Lung microvascular endothelial cell (primary cell): ENCODE measurements around the gene SNX24. TPM values are rescaled to one million over a fixed set of nuclear protein-coding genes. Genes with fewer than 3 reads are reported as not detected.
"Not testable (repeated sequence)": the region's sequence is repeated elsewhere in the genome, so short reads cannot be mapped to it uniquely, and the experiment has no call there.

Experiments used
- DNase-seq, 2 donors: peaks; one replicate each; pipeline versions ENCODE4 v3.0.0 to v3.0.0-alpha.2; 2010; ENCODE audit warnings: low read depth in 2 of 2
- total RNA-seq: library from RNA; depleted of rRNA; stranded (reverse); fragments of >200 nt; gene quantifications from 2 replicates; pipeline ENCODE4 v1.2.1, GENCODE V29; 2014

The SNX24 gene, protein sequence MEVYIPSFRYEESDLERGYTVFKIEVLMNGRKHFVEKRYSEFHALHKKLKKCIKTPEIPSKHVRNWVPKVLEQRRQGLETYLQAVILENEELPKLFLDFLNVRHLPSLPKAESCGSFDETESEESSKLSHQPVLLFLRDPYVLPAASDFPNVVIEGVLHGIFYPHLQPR
- 3.4 and 6.5 TPM in 2 replicates for total RNA-seq

- peak; percentile 68 to 71 for DNase-seq
These were observed at the start of gene SNX24 for GRCh38 chr5:122845229-122846050. Gene SNX24, plus strand, starts transcription at chr5:122845613. Its CDS starts 21 bp downstream, at chr5:122845634.

- no peak for DNase-seq
These were observed 39.9 kb upstream of the SNX24 start for GRCh38 chr5:122805481-122805880.

DNA sequence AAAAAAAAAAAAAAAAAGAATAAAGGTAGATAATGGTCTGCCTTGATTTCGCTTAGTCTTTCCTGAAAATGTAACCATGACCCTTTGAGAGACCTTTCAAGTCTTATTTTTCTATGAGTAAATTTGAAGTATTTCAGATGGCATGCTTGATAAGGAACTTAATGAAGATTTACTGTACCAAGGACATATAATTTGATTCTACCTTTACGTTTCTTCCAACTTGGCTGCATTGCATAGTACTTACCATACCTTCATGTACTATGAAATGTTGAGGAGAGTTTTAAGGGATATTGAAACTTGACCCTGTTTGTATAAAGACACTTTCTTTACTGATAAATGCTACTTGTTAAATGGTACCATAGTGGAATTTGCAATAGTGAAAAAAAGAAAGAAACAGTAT lies 35.0 kb upstream of the SNX24 start:
- no peak for DNase-seq

- no peak for DNase-seq
These were observed 30.1 kb upstream of the SNX24 start for GRCh38 chr5:122815218-122815767.

- DNase-seq: no peak
These were observed 28.7 kb upstream of the SNX24 start for GRCh38 chr5:122816756-122817155.

DNA sequence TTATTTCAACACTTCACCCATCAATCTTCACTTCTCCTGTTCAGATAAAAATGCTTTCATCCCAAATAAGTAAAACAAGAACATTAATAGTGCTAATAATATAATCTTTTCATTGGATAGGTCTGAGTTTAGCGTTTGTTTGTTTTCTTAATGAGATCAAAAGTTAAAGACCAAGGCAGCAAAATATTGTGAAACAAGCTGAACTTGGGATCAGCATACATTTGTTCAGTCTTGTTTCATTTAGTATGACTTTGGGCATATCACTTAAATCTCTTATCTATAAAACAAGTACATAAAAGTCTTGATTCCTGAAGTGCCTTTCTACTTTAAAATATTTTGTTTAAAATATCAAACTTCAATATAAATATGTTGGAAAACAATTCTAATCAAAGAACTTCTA lies 13.4 kb upstream of the SNX24 start:
- no peak for DNase-seq

- no peak for DNase-seq
These were observed 9.7 kb upstream of the SNX24 start for GRCh38 chr5:122835681-122836080.

DNA sequence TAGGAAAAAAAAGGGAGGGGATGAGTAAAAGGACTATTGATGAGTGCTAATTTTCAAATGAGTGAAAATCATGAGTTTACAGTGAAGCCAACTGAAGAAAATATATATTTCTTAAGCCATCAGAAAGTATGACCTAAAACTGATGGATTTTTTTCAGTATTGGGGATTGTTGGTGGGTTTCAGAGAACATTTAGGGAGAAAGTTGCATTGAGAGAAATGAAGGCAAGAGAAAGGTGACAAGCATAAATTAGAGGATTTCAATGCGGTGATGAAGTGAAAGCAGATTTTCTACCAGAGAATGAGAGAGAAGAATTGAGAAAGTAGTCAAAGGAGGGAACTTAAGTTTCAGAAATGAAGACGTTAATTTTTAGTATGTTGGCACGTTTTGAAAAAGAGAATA lies 8.5 kb upstream of the SNX24 start:
- DNase-seq: no peak

- DNase-seq: no peak
These were observed 5.7 kb upstream of the SNX24 start for GRCh38 chr5:122839731-122840130.

GRCh38 chr5:122842016-122842580 lies 3.3 kb upstream of the SNX24 start:
- no peak for DNase-seq

DNA sequence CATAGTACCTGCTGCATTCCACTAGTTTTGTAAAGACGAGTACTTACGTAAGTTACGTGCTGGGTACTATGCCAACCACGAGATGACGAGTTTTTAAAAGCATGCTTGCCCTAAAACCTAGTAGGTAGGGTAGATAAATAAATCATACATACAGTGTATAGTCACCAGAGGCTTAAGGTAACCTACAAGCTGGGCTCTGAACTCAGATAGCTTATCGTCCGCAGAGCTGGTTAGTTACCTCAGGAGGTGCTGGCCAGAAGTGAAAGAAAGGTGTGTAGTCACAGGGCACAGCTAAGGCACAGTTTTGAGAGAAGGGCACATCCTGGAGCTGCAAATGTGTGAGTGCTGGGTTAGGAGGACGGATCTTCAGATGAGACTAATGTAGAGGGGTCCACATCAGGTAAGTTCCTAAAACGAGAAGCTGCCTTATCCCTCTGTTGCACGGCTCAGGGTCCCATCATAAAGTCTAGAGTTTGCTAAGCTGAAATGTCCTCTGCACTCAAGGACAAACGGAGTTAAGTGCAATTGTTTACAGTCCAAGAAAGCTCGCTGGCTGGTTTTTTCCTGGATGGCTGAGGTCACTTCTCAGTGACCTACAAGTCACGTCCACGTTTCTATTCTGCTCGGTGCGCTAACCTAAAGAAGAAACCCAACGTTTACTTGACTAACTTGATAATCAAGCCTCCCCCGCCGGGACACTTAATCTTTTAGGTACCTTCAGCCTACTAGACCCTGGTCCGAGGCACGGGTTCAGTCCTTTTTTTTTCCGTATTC lies 1.1 kb upstream of the SNX24 start:
- DNase-seq: peak in 1 of 2 donors; percentile 9

- peak in 1 of 2 donors; percentile 21 for DNase-seq
These were observed 544 bp upstream of the SNX24 start for GRCh38 chr5:122844910-122845228.

GRCh38 chr5:122846051-122846550 lies 688 bp downstream of the SNX24 start:
- DNase-seq: peak in 1 of 2 donors; percentile 23

DNA sequence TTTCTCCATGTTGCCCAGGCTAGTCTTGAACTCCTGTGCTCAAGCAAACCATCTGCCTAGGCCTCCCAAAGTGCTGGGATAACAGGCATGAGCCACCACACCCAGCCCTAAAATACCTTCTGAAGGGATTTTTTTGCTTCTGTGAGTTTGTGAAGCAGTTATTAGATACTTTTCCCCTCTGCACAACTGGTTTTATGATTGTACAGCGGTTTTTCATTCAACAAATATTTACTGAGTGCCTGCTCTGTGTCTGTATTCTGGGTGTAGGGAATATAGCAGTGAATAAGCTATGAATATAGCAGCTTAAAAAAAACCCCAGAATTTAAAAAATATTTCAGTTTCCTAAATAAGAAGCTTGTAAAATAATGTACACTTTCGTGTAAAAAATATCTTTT lies 2.3 kb downstream of the SNX24 start:
- DNase-seq: no peak

DNA sequence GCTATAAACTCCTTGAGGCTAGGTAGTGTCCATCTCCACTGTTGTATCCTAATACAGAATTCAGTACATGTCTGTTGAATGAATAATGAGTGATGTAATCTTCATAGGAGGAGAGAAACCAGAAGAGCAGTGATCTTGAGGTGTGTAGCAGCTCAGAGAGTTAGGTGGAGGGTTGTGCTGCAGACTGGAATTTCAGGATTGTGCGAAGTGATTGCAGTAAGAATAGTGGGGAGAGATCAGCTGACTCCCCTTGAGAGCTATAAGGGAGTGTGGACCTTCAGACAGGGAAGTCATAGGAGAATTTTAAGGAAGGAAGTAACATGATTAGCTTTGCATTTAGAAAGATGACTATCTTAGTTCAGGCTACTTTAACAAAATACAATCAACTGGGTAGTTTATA lies 4.4 kb downstream of the SNX24 start:
- no peak for DNase-seq

DNA sequence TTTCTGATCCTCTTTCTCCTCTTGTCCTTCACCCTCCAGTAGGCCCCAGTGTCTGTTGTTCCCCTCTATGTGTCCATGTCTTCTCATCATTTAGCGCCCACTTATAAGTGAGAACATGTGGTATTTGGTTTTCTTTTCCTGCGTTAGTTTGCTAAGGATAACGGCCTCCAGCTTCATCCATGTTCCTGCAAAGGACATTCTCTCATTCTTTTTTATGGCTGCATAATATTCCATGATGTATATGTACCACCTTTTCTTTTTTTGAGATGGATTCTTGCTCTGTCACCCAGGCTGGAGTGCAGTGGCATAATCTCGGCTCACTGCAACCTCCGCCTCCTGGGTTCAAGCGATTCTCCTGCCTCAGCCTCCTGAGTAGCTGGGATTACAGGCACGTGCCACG lies 12.1 kb downstream of the SNX24 start:
- DNase-seq: not testable (repeated sequence)

GRCh38 chr5:122858451-122858850 lies 13.0 kb downstream of the SNX24 start:
- peak; percentile 71 to 90 for DNase-seq

DNA sequence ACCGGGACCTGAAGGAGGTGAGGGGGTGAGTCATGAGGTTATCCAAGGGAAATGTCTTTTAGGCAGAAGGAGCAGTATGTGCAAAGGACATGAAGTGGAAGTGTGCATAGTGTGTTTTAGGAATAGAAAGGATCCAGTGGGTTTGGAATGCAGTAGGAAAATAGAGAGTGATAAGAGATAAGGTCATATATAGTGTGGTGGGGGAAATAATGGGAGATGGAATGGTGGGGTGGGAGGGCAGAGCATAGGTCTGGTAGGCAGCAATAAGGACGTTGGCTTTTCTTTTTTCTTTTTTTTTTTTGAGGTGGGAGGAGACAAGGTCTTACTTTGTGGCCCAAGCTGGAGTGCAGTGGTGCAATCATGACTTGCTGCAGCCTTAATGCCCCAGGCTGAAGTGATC lies 17.8 kb downstream of the SNX24 start:
- DNase-seq: no peak

DNA sequence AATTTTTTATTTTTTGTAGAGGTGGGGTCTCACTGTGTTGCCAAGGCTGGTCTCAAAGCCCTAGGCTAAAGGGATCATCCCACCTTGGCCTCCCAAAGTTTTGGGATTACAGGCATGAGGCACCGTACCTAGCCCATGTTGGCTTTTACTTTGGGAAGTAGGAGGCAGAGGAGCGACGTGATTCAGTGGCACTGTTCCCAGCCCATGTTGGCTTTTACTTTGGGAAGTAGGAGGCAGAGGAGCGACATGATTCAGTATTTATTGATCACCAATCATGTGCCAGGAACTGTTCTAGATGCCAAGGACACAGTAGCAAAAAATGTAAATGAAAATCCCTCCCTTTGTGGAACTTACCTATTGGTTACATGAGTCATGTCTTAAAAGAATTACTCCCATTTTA lies 18.3 kb downstream of the SNX24 start:
- no peak for DNase-seq

- DNase-seq: no peak
These were observed 19.0 kb downstream of the SNX24 start for GRCh38 chr5:122864400-122864799.

DNA sequence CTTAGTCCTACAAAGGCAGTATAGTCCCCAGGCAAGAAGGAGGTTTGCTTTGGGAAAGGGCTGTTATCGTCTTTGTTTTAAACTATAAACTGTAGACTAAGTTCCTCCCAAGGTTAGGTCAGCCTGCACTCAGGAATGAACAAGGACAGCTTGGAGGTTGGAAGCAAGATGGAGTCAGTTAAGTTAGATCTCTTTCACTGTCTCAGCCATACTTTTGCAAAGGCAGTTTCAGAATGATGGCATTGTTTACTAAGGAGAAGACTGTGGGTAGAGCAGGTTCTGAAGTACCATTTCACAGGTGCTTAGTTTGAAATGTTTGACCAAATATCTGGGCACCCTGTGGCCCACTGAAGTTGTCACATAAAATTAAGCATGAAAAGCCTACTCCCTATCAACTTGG lies 19.4 kb downstream of the SNX24 start:
- no peak for DNase-seq
